GM12878 (cell line): ENCODE data around the gene MTHFR.

Experiments used
- EZH2 ChIP-seq: IDR thresholded peaks from 2 replicates; pipeline ENCODE4 v1.6.1; 2012; ENCODE audit warnings: low read depth, mild to moderate bottlenecking, control low read depth, inconsistent platforms, low read length, borderline replicate concordance; ENCODE audit not compliant: control insufficient read depth
- NR2F1 ChIP-seq: fragments of 450-650 bp; conservative IDR thresholded peaks from 2 replicates; pipeline ENCODE4 v1.6.1; 2017; ENCODE audit warnings: mild to moderate bottlenecking
- POLR2A ChIP-seq: IDR thresholded peaks from 2 replicates; pipeline ENCODE4 v1.6.1; 2011; ENCODE audit warnings: low read depth, mild to moderate bottlenecking, low read length
- POLR2AphosphoS5 ChIP-seq: IDR thresholded peaks from 2 replicates; pipeline ENCODE4 v1.6.1; 2011; ENCODE audit warnings: mild to moderate bottlenecking, low read length, inconsistent platforms
- RUNX3 ChIP-seq: IDR thresholded peaks from 2 replicates; pipeline ENCODE4 v1.6.1; 2012; ENCODE audit warnings: low read length, inconsistent platforms
- SMAD1 ChIP-seq: fragments of 450-650 bp; IDR thresholded peaks from 2 replicates; pipeline ENCODE4 v1.6.1; 2018; ENCODE audit warnings: mild to moderate bottlenecking, low read depth; ENCODE audit not compliant: partially characterized antibody
- SP1 ChIP-seq: IDR thresholded peaks from one replicate; pipeline ENCODE4 v1.6.1; 2011; ENCODE audit warnings: low read depth, low read length
- SPI1 ChIP-seq: IDR thresholded peaks from 2 replicates; pipeline ENCODE4 v1.6.1; 2011; ENCODE audit warnings: low read depth, mild to moderate bottlenecking, low read length, moderate library complexity, borderline replicate concordance; ENCODE audit not compliant: insufficient read depth
- ZNF274 ChIP-seq: IDR thresholded peaks from one replicate; pipeline ENCODE4 v1.8.0; 2011; ENCODE audit not compliant: insufficient read length, insufficient read depth
- TF ChIP-seq, protein P1 (sequence below), 3 experiments: IDR thresholded peaks in 2 of 3; conservative IDR thresholded peaks in 1 of 3; 2 replicates each; pipeline ENCODE4 v1.5.1; 2011; ENCODE audit warnings: low read depth in 3 of 3, low read length in 3 of 3, mild to moderate bottlenecking in 3 of 3, control low read depth in 2 of 3, moderate library complexity in 2 of 3, inconsistent platforms in 1 of 3, mixed read lengths in 1 of 3; ENCODE audit not compliant: control insufficient read depth in 2 of 3, insufficient read depth in 1 of 3; ENCODE audit errors: extremely low read depth in 1 of 3
- TF ChIP-seq, protein P2 (sequence below): IDR thresholded peaks from 2 replicates; pipeline ENCODE4 v1.6.1; 2011; ENCODE audit warnings: mild to moderate bottlenecking, low read depth, low read length, moderate library complexity; ENCODE audit not compliant: insufficient replicate concordance

DNA sequence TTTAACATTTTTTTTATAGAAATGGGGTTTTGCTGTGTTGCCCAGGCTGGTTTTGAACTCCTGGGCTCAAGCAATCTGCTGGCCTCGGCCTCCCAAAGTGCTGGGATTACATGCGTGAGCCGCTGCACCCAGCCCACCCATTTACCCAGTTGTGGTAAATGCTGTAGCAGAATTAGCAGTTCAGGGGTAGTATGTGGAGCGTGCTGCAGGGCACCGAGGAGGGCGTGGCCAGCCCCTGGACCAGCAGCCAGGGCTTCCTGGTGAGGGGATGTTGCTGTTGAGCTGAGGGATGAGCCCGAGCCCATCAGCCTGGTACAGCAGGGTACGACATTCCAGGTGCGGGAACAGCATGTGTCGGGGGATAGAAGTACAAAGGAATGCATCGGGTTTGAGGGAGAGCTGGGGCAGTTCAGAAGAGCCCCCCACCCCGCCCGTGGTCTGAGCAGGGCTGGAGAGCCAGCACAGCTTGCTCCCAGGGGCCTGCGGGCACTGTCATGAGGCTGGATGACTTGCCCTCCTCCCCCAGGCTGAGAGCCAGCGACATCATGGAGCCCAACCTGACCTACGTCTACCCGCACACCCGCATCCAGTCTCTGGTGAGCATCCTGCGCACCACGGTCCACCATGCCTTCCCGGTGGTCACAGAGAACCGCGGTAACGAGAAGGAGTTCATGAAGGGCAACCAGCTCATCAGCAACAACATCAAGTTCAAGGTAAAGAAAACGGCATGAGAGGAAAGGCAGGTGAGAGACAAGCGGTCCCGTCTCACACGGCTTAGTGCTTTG lies 29.9 kb upstream of the MTHFR start:
- TF ChIP-seq, protein P1, sequence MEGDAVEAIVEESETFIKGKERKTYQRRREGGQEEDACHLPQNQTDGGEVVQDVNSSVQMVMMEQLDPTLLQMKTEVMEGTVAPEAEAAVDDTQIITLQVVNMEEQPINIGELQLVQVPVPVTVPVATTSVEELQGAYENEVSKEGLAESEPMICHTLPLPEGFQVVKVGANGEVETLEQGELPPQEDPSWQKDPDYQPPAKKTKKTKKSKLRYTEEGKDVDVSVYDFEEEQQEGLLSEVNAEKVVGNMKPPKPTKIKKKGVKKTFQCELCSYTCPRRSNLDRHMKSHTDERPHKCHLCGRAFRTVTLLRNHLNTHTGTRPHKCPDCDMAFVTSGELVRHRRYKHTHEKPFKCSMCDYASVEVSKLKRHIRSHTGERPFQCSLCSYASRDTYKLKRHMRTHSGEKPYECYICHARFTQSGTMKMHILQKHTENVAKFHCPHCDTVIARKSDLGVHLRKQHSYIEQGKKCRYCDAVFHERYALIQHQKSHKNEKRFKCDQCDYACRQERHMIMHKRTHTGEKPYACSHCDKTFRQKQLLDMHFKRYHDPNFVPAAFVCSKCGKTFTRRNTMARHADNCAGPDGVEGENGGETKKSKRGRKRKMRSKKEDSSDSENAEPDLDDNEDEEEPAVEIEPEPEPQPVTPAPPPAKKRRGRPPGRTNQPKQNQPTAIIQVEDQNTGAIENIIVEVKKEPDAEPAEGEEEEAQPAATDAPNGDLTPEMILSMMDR (IDR thresholded peaks at IDR 0.05 in 2 of 3, conservative IDR thresholded peaks at IDR 0.05 in 1 of 3; ENCODE audit: control insufficient read depth in 2 of 3, extremely low read depth in 1 of 3, insufficient read depth in 1 of 3, low read depth in 3 of 3, low read length in 3 of 3): no peak
- TF ChIP-seq SPI1: no peak
- TF ChIP-seq NR2F1: no peak
- no peak for TF ChIP-seq EZH2
- TF ChIP-seq RUNX3: no peak
- no peak; the same call in 1 of the 2 replicates for TF ChIP-seq POLR2A
- no peak for TF ChIP-seq ZNF274
- no peak for TF ChIP-seq SMAD1
- TF ChIP-seq POLR2AphosphoS5: no peak
- no peak for TF ChIP-seq SP1
- TF ChIP-seq, protein P2, sequence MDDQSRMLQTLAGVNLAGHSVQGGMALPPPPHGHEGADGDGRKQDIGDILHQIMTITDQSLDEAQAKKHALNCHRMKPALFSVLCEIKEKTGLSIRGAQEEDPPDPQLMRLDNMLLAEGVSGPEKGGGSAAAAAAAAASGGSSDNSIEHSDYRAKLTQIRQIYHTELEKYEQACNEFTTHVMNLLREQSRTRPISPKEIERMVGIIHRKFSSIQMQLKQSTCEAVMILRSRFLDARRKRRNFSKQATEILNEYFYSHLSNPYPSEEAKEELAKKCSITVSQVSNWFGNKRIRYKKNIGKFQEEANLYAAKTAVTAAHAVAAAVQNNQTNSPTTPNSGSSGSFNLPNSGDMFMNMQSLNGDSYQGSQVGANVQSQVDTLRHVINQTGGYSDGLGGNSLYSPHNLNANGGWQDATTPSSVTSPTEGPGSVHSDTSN: no peak
